ENCODE data around the gene MIOS. TPM values are rescaled to one million over a fixed set of nuclear protein-coding genes. Genes with fewer than 3 reads are reported as not detected.

The MIOS gene
- polyA plus RNA-seq, 3 donors, result 18.3 to 32.6 (median 20.2) TPM

- no peaks in the 10 kb centered on the region for H3K4me1 Mint-ChIP-seq
- Histone ChIP-seq H3K9ac (ENCODE audit: insufficient read depth, low read length, poor library complexity, severe bottlenecking) (no peak overlapping the region), H4K20me1 (ENCODE audit: insufficient read depth, low read length) (no peaks in the 10 kb centered on the region), H3K36me3 (replicated peaks in 1 of 2; ENCODE audit: control insufficient read depth in 1 of 2, insufficient read depth in 2 of 2, low read length in 2 of 2) (peaks cover 14 to 57% of the 10 kb centered on the region in 2 donors), H3K27me3 (ENCODE audit: control insufficient read depth in 2 of 2, insufficient read depth in 2 of 2, low read length in 2 of 2) (no peaks in the 10 kb centered on the region), H3K79me2 (ENCODE audit: insufficient read depth, low read length) (no peaks in the 10 kb centered on the region), H3K4me1 (ENCODE audit: control insufficient read depth in 1 of 2, insufficient read depth in 2 of 2, low read length in 2 of 2) (no peaks in the 10 kb centered on the region), H3K4me3 (replicated peaks in 1 of 3; ENCODE audit: low read depth in 2 of 3, low read length in 3 of 3) (no peak overlapping the region), H3K4me2 (replicated peaks; ENCODE audit: extremely low read depth, low read length, poor library complexity, severe bottlenecking) (no peak overlapping the region), H3K27ac (ENCODE audit: low read depth in 1 of 2, low read length in 2 of 2) (no peak overlapping the region), H3K9me3 (replicated peaks in 1 of 2; ENCODE audit: control insufficient read depth in 1 of 2, insufficient read depth in 1 of 2, low read length in 2 of 2) (no peaks in the 10 kb centered on the region), H2AFZ (ENCODE audit: insufficient read depth, low read depth, low read length, poor library complexity, severe bottlenecking) (no peak overlapping the region)
- no peak for DNase-seq
- intact Hi-C loops (cut with micrococcal nuclease), result no loop called here
- H3K36me3 Mint-ChIP-seq, result peaks cover 24 to 39% of the 10 kb centered on the region in 2 donors
- 100% methylated on average over 1 of the region's 1 CpG for WGBS (ENCODE audit: insufficient coverage)
- no peaks in the 10 kb centered on the region for H3K27me3 Mint-ChIP-seq (ENCODE audit: low read depth in 3 of 3)
- H3K27ac Mint-ChIP-seq, result no peak overlapping the region
- H3K4me3 Mint-ChIP-seq, result no peak overlapping the region
- no peak for TF ChIP-seq CTCF (IDR thresholded peaks at IDR 0.05)
- no peaks in the 10 kb centered on the region for H3K9me3 Mint-ChIP-seq
These were observed 18.0 kb downstream of the MIOS start for GRCh38 chr7:7584653-7585052.

GRCh38 chr7:7585241-7585928 is 18.7 kb downstream of the MIOS start:
- Mint-ChIP-seq H3K27me3 (ENCODE audit: low read depth in 3 of 3) (no peaks in the 10 kb centered on the region), H3K27ac (no peak overlapping the region), H3K4me3 (no peak overlapping the region), H3K36me3 (peaks cover 28 to 44% of the 10 kb centered on the region in 2 donors), H3K9me3 (no peaks in the 10 kb centered on the region), H3K4me1 (no peaks in the 10 kb centered on the region)
- H3K9me3 ChIP-seq (replicated peaks in 1 of 2; ENCODE audit: control insufficient read depth in 1 of 2, insufficient read depth in 1 of 2, low read length in 2 of 2), result no peaks in the 10 kb centered on the region
- no peak overlapping the region for H2AFZ ChIP-seq (ENCODE audit: insufficient read depth, low read depth, low read length, poor library complexity, severe bottlenecking)
- no peak overlapping the region for H3K9ac ChIP-seq (ENCODE audit: insufficient read depth, low read length, poor library complexity, severe bottlenecking)
- no peak overlapping the region for H3K4me2 ChIP-seq (replicated peaks; ENCODE audit: extremely low read depth, low read length, poor library complexity, severe bottlenecking)
- H3K4me3 ChIP-seq (replicated peaks in 1 of 3; ENCODE audit: low read depth in 2 of 3, low read length in 3 of 3), result no peak overlapping the region
- no peaks in the 10 kb centered on the region for H3K79me2 ChIP-seq (ENCODE audit: insufficient read depth, low read length)
- 100% methylated on average over 3 of the region's 5 CpGs for WGBS (ENCODE audit: insufficient coverage)
- TF ChIP-seq CTCF (IDR thresholded peaks at IDR 0.05), result no peak
- H3K27ac ChIP-seq (ENCODE audit: low read depth in 1 of 2, low read length in 2 of 2), result no peak overlapping the region
- peaks cover 17 to 58% of the 10 kb centered on the region in 2 donors for H3K36me3 ChIP-seq (replicated peaks in 1 of 2; ENCODE audit: control insufficient read depth in 1 of 2, insufficient read depth in 2 of 2, low read length in 2 of 2)
- no peak for DNase-seq
- no peaks in the 10 kb centered on the region for H3K4me1 ChIP-seq (ENCODE audit: control insufficient read depth in 1 of 2, insufficient read depth in 2 of 2, low read length in 2 of 2)
- intact Hi-C loops (cut with micrococcal nuclease), result no loop called here
- H4K20me1 ChIP-seq (ENCODE audit: insufficient read depth, low read length), result no peaks in the 10 kb centered on the region
- H3K27me3 ChIP-seq (ENCODE audit: control insufficient read depth in 2 of 2, insufficient read depth in 2 of 2, low read length in 2 of 2), result no peaks in the 10 kb centered on the region
